ENCODE data around the gene WNT3A.

Gene WNT3A

GRCh38 chr1:228045871-228046270, 39.1 kb downstream of the WNT3A start:
- Histone ChIP-seq H3K27me3 (replicated peaks; ENCODE audit: control insufficient read depth, insufficient read depth, low read length) (no peaks in the 10 kb centered on the region), H3K4me3 (replicated peaks; ENCODE audit: low read depth, low read length) (no peak overlapping the region), H3K36me3 (ENCODE audit: control insufficient read depth, insufficient read depth, low read length) (no peaks in the 10 kb centered on the region)
- no peak for TF ChIP-seq CTCF (IDR thresholded peaks at IDR 0.05; ENCODE audit: insufficient read depth, low read length, poor library complexity, severe bottlenecking)
- no peak for DNase-seq (ENCODE audit: extremely low read depth, insufficient read length)

- no peaks in the 10 kb centered on the region for H3K27me3 ChIP-seq (replicated peaks; ENCODE audit: control insufficient read depth, insufficient read depth, low read length)
- no peaks in the 10 kb centered on the region for H3K36me3 ChIP-seq (ENCODE audit: control insufficient read depth, insufficient read depth, low read length)
- TF ChIP-seq CTCF (IDR thresholded peaks at IDR 0.05; ENCODE audit: insufficient read depth, low read length, poor library complexity, severe bottlenecking): no peak
- no peak overlapping the region for H3K4me3 ChIP-seq (replicated peaks; ENCODE audit: low read depth, low read length)
- DNase-seq (ENCODE audit: extremely low read depth, insufficient read length): no peak
These were observed 39.8 kb downstream of the WNT3A start for GRCh38 chr1:228046421-228047182.

- TF ChIP-seq CTCF (IDR thresholded peaks at IDR 0.05; ENCODE audit: insufficient read depth, low read length, poor library complexity, severe bottlenecking): no peak
- H3K27me3 ChIP-seq (replicated peaks; ENCODE audit: control insufficient read depth, insufficient read depth, low read length): no peaks in the 10 kb centered on the region
- no peak overlapping the region for H3K4me3 ChIP-seq (replicated peaks; ENCODE audit: low read depth, low read length)
- no peak for DNase-seq (ENCODE audit: extremely low read depth, insufficient read length)
- no peaks in the 10 kb centered on the region for H3K36me3 ChIP-seq (ENCODE audit: control insufficient read depth, insufficient read depth, low read length)
These were observed 40.3 kb downstream of the WNT3A start for GRCh38 chr1:228047183-228047466.

GRCh38 chr1:228048120-228048519, 41.3 kb downstream of the WNT3A start:
- Histone ChIP-seq H3K27me3 (replicated peaks; ENCODE audit: control insufficient read depth, insufficient read depth, low read length) (no peaks in the 10 kb centered on the region; the same call in 1 of the 2 replicates), H3K4me3 (replicated peaks; ENCODE audit: low read depth, low read length) (no peak overlapping the region), H3K36me3 (ENCODE audit: control insufficient read depth, insufficient read depth, low read length) (no peaks in the 10 kb centered on the region)
- no peak for DNase-seq (ENCODE audit: extremely low read depth, insufficient read length)
- TF ChIP-seq CTCF (IDR thresholded peaks at IDR 0.05; ENCODE audit: insufficient read depth, low read length, poor library complexity, severe bottlenecking): no peak

- no peak for TF ChIP-seq CTCF (IDR thresholded peaks at IDR 0.05; ENCODE audit: insufficient read depth, low read length, poor library complexity, severe bottlenecking)
These were observed 42.0 kb downstream of the WNT3A start for GRCh38 chr1:228048659-228049298.

More at GRCh38 chr1:228048659-228049298, 42.0 kb downstream of the WNT3A start:
- Histone ChIP-seq H3K27me3 (replicated peaks; ENCODE audit: control insufficient read depth, insufficient read depth, low read length) (no peaks in the 10 kb centered on the region; the same call in 1 of the 2 replicates), H3K36me3 (ENCODE audit: control insufficient read depth, insufficient read depth, low read length) (no peaks in the 10 kb centered on the region), H3K4me3 (replicated peaks; ENCODE audit: low read depth, low read length) (no peak overlapping the region)
- no peak for DNase-seq (ENCODE audit: extremely low read depth, insufficient read length)

Data from GM06990 (cell line).